ENCODE data around the gene TMEM203. TPM values are rescaled to one million over a fixed set of nuclear protein-coding genes. Genes with fewer than 3 reads are reported as not detected.
A peak's percentile ranks its signal among the peaks of the same experiment; 100 is the strongest.

TMEM203 gene
- total and polyA plus RNA-seq, 2 of the 13 experiments (the other 11 are each of a cell fraction or from before 2014, with no cell fraction given), result 23.4 to 36.7 TPM

- peaks cover 3 to 6% of the 10 kb centered on the region in 2 experiments; a peak in 2 of 5 replicates for H3K36me3 ChIP-seq (replicated peaks in 1 of 2; ENCODE audit: control insufficient read depth in 1 of 2, insufficient read depth in 2 of 2, low read length in 2 of 2)
- DNase-seq (ENCODE audit: low spot score) (no peak), FAIRE-seq (no peak), ATAC-seq (no peak)
- H3K4me3 ChIP-seq (replicated peaks in 1 of 3; ENCODE audit: insufficient read depth in 1 of 3, low read depth in 2 of 3, low read length in 3 of 3), result no peak overlapping the region
- TF ChIP-seq AGO2 (optimal IDR thresholded peaks at IDR 0.05; ENCODE audit: low read depth, low read length) (peak; percentile 95), LBX2 (CRISPR knock-in tag; IDR thresholded peaks at IDR 0.05; ENCODE audit: borderline replicate concordance) (no peak), AKAP8 (CRISPR knock-in tag; IDR thresholded peaks at IDR 0.05) (0 out of 2 replicates have a peak, but pooled peaks have one; percentile 32), ZNF354B (CRISPR knock-in tag; IDR thresholded peaks at IDR 0.05) (no peak), AGO1 (IDR thresholded peaks at IDR 0.05; ENCODE audit: low read depth, low read length, poor library complexity, severe bottlenecking) (peak; percentile 18), ZNF160 (CRISPR knock-in tag; IDR thresholded peaks at IDR 0.05) (no peak)
- CTCF ChIA-PET (ENCODE audit: low intra/inter-chr PET ratio, low total read pairs), result no interaction called here
- WGBS (ENCODE audit: low lambda C conversion rate), result 92% methylated on average over 19 of the region's 33 CpGs
- intact Hi-C loops (cut with micrococcal nuclease; ENCODE audit: unreplicated experiment), result loop anchor here (10.0 kb wide), 1 partner anchor 61 kb away; the partner anchor contains the start of gene DPP7
- H3K9me3 ChIP-seq (ENCODE audit: low read length), result no peaks in the 10 kb centered on the region
- BruUV-seq (replicated peaks), result no TSS peak
- no peak overlapping the region for H3K9ac ChIP-seq (ENCODE audit: insufficient read depth, low read depth, low read length)
- no peak overlapping the region for H3K27ac ChIP-seq (ENCODE audit: extremely low read length, insufficient read depth, low read length)
- POLR2A ChIA-PET, result interaction anchor here (1.4 to 1.6 kb wide), 3 partner anchors 25 to 102 kb away, joined by 3 to 6 read pairs (median 3); partner anchors contain the start of genes TOR4A and TPRN
- in situ Hi-C loops (cut with HindIII; ENCODE audit: extremely low pct_ligation_motif_present, low pct_unique_long_range_greater_than_20kb), result no loop called here
- no peaks in the 10 kb centered on the region for H3K79me2 ChIP-seq (ENCODE audit: insufficient read depth, low read length)
- no peak overlapping the region for H2AFZ ChIP-seq (ENCODE audit: low read length)
- no peak overlapping the region for H3K4me2 ChIP-seq (ENCODE audit: low read depth, low read length)
- H3K27me3 ChIP-seq (ENCODE audit: control insufficient read depth in 1 of 2, insufficient read depth in 2 of 2, low read length in 2 of 2), result peaks cover 0 to 18% of the 10 kb centered on the region in 2 experiments; a peak in 3 of 5 replicates
- H3K4me1 ChIP-seq (ENCODE audit: insufficient read depth, low read length), result 0 out of 2 replicates have a peak, but pooled peaks cover under 1% of the 10 kb centered on the region
- H4K20me1 ChIP-seq (ENCODE audit: insufficient read depth, low read length), result no peaks in the 10 kb centered on the region
These were observed 30.0 kb downstream of the TMEM203 start for GRCh38 chr9:137175345-137175961.
